Type B pancreatic cell (in vitro differentiated cells): Measurements from ENCODE around the gene CEP85L. TPM values are rescaled to one million over a fixed set of nuclear protein-coding genes. Genes with fewer than 3 reads are reported as not detected.

Source experiments
- DNase-seq: peaks from one replicate; pipeline ENCODE4 v3.0.0; 2021; ENCODE audit warnings: mixed read lengths; ENCODE audit not compliant: unreplicated experiment; ENCODE audit errors: extremely low spot score
- H3K27ac Mint-ChIP-seq: 2 replicates; pipeline ENCODE4 v1.8.0; 2021; ENCODE audit warnings: mild to moderate bottlenecking, mixed read lengths
- H3K27me3 Mint-ChIP-seq: 2 replicates; pipeline ENCODE4 v1.8.0; 2021; ENCODE audit warnings: mixed read lengths
- H3K36me3 Mint-ChIP-seq: 2 replicates; pipeline ENCODE4 v1.8.0; 2021; ENCODE audit warnings: mixed read lengths
- H3K4me1 Mint-ChIP-seq: one replicate; pipeline ENCODE4 v1.8.0; 2021; ENCODE audit warnings: mixed read lengths; ENCODE audit not compliant: unreplicated experiment
- H3K4me3 Mint-ChIP-seq: 2 replicates; pipeline ENCODE4 v1.8.0; 2021; ENCODE audit warnings: mild to moderate bottlenecking, mixed read lengths
- H3K9me3 Mint-ChIP-seq: 2 replicates; pipeline ENCODE4 v1.8.0; 2021; ENCODE audit warnings: mixed read lengths
- CTCF ChIP-seq: fragments of 200-600 bp; sonication (generic); conservative IDR thresholded peaks from 2 replicates; pipeline ENCODE4 v1.5.0; 2021; ENCODE audit warnings: antibody characterized with exemption, mild to moderate bottlenecking
- total RNA-seq: library from RNA; stranded (reverse); gene quantifications from 2 replicates; pipeline ENCODE4 v1.2.1, GENCODE V29; 2021; ENCODE audit warnings: low replicate concordance

CEP85L gene
- total RNA-seq, 1 donor from 2014 or later = 16.1 TPM

GRCh38 chr6:118639054-118639964, 12.1 kb downstream of the CEP85L start:
- H3K27ac Mint-ChIP-seq = no peak overlapping the region
- H3K9me3 Mint-ChIP-seq = peaks cover 5% of the 10 kb centered on the region
- H3K27me3 Mint-ChIP-seq = no peaks in the 10 kb centered on the region
- H3K36me3 Mint-ChIP-seq = no peaks in the 10 kb centered on the region
- peaks cover 3% of the 10 kb centered on the region for H3K4me1 Mint-ChIP-seq
- no peak for DNase-seq
- no peak overlapping the region for H3K4me3 Mint-ChIP-seq
- no peak for TF ChIP-seq CTCF

GRCh38 chr6:118638288-118638687, 13.1 kb downstream of the CEP85L start:
- H3K36me3 Mint-ChIP-seq = no peaks in the 10 kb centered on the region
- TF ChIP-seq CTCF = no peak
- no peaks in the 10 kb centered on the region for H3K4me1 Mint-ChIP-seq
- H3K27ac Mint-ChIP-seq = no peak overlapping the region
- peaks cover 5% of the 10 kb centered on the region for H3K9me3 Mint-ChIP-seq
- no peak for DNase-seq
- H3K27me3 Mint-ChIP-seq = no peaks in the 10 kb centered on the region
- no peak overlapping the region for H3K4me3 Mint-ChIP-seq

GRCh38 chr6:118635909-118636735, 15.3 kb downstream of the CEP85L start:
- TF ChIP-seq CTCF = no peak
- peaks cover 3% of the 10 kb centered on the region for H3K36me3 Mint-ChIP-seq
- H3K9me3 Mint-ChIP-seq = peaks cover 5% of the 10 kb centered on the region
- no peaks in the 10 kb centered on the region for H3K4me1 Mint-ChIP-seq
- no peak overlapping the region for H3K27ac Mint-ChIP-seq
- no peak overlapping the region for H3K4me3 Mint-ChIP-seq
- DNase-seq = no peak
- no peaks in the 10 kb centered on the region for H3K27me3 Mint-ChIP-seq

GRCh38 chr6:118632359-118632758, 19.0 kb downstream of the CEP85L start:
- no peak for DNase-seq
- Mint-ChIP-seq H3K27ac (no peak overlapping the region), H3K4me1 (no peaks in the 10 kb centered on the region), H3K36me3 (peaks cover 21% of the 10 kb centered on the region), H3K4me3 (no peak overlapping the region), H3K9me3 (peaks cover 5% of the 10 kb centered on the region), H3K27me3 (no peaks in the 10 kb centered on the region)
- no peak for TF ChIP-seq CTCF

GRCh38 chr6:118630923-118631322, 20.5 kb downstream of the CEP85L start:
- Mint-ChIP-seq H3K4me1 (no peaks in the 10 kb centered on the region), H3K4me3 (no peak overlapping the region), H3K27ac (no peak overlapping the region), H3K9me3 (peaks cover 7% of the 10 kb centered on the region), H3K36me3 (peaks cover 28% of the 10 kb centered on the region), H3K27me3 (no peaks in the 10 kb centered on the region)
- no peak for DNase-seq
- no peak for TF ChIP-seq CTCF
